K562 (cell line): Measurements from ENCODE around the gene LIFR. TPM values are rescaled to one million over a fixed set of nuclear protein-coding genes. Genes with fewer than 3 reads are reported as not detected.

Experiments used
- ATAC-seq: fragments of 200-7000 bp; cut with Tn5 transposase; 3 replicates; pipeline ENCODE4 v1.9.1; 2020; ENCODE audit warnings: moderate library complexity
- BruUV-seq: library from RNA; stranded (reverse); fragments of 400-500 nt; replicated peaks from 2 replicates; lab custom pipeline; 2021; lab: Mats Ljungman, UMichigan
- CTCF ChIA-PET: fragments of 300-600 bp; formaldehyde crosslinking; extraction: SDS; loops from one replicate; lab custom pipeline; 2021; ENCODE audit warnings: low intra/inter-chr PET ratio; lab: Yijun Ruan, JAX
- POLR2A ChIA-PET: fragments of 300-600, 350-650 bp; sonication (Branson Sonifier 250); formaldehyde crosslinking; extraction: SDS; loops from one replicate; lab custom pipeline; 2021; ENCODE audit warnings: antibody characterized with exemption, inconsistent platforms; lab: Yijun Ruan, JAX
- DNase-seq, 4 experiments: peaks; one replicate each; pipeline versions ENCODE4 v3.0.0 to v3.0.0-alpha.2; 2011 to 2018; ENCODE audit warnings: low spot score in 3 of 4, mixed read lengths in 3 of 4; ENCODE audit errors: extremely low read depth in 1 of 4
- FAIRE-seq: peaks from 2 replicates; lab custom pipeline; 2011; peaks lifted over from hg19 to GRCh38; lab: Jason Lieb, UNC
- H2AFZ ChIP-seq: 2 replicates; pipeline ENCODE4 v1.6.0; 2011; ENCODE audit warnings: low read depth, low read length, control low read depth, inconsistent platforms
- H3K27ac ChIP-seq: fragments of 200-600 bp; 3 replicates; pipeline ENCODE4 v1.8.0; 2011; ENCODE audit warnings: low read depth, mild to moderate bottlenecking, control low read depth, inconsistent platforms, low read length, moderate library complexity, mixed read lengths; ENCODE audit errors: extremely low read depth
- H3K27me3 ChIP-seq, 2 experiments: fragments of 300-600 bp in 1 of 2; 2 replicates in 1 of 2; 3 replicates in 1 of 2; pipeline versions ENCODE4 v1.6.0 to v1.8.0; 2011; ENCODE audit warnings: inconsistent platforms in 2 of 2, low read length in 2 of 2, mild to moderate bottlenecking in 1 of 2, mixed read lengths in 1 of 2, moderate library complexity in 1 of 2; ENCODE audit not compliant: control insufficient read depth in 2 of 2, insufficient read depth in 2 of 2
- H3K36me3 ChIP-seq: fragments of 300-600 bp; 3 replicates; pipeline ENCODE4 v1.8.0; 2011; ENCODE audit warnings: mild to moderate bottlenecking, low read length, inconsistent platforms; ENCODE audit not compliant: control insufficient read depth, insufficient read depth
- H3K4me1 ChIP-seq, 2 experiments: fragments of 200-600 bp in 1 of 2; replicated peaks in 1 of 2; 2 replicates in 1 of 2; 3 replicates in 1 of 2; pipeline versions ENCODE4 v1.5.1 to v1.8.0; 2011; ENCODE audit warnings: inconsistent platforms in 2 of 2, low read length in 2 of 2, mild to moderate bottlenecking in 1 of 2, mixed read lengths in 1 of 2, moderate library complexity in 1 of 2; ENCODE audit not compliant: control insufficient read depth in 2 of 2, insufficient read depth in 2 of 2
- H3K4me2 ChIP-seq: 2 replicates; pipeline ENCODE4 v1.6.1; 2011; ENCODE audit warnings: low read length, control low read depth, inconsistent platforms, mixed read lengths; ENCODE audit not compliant: insufficient read depth
- H3K4me3 ChIP-seq: fragments of 200-600 bp; sonication (generic), shearing (Covaris generic); 2 replicates; pipeline ENCODE4 v1.5.1; 2016; ENCODE audit warnings: control low read depth, inconsistent platforms
- H3K79me2 ChIP-seq: fragments of 200-600 bp; 3 replicates; pipeline ENCODE4 v1.8.0; 2011; ENCODE audit warnings: low read length, inconsistent platforms; ENCODE audit not compliant: control insufficient read depth, insufficient read depth
- H3K9ac ChIP-seq, 2 experiments: 2 replicates each; pipeline versions ENCODE4 v1.6.0 to v1.6.1; 2011; ENCODE audit warnings: low read depth in 2 of 2, low read length in 2 of 2, control low read depth in 1 of 2, inconsistent platforms in 1 of 2, mild to moderate bottlenecking in 1 of 2, mixed read lengths in 1 of 2; ENCODE audit not compliant: insufficient read depth in 1 of 2
- H3K9me1 ChIP-seq: one replicate; pipeline ENCODE4 v1.6.0; 2011; ENCODE audit warnings: inconsistent platforms, mild to moderate bottlenecking, low read length, moderate library complexity; ENCODE audit not compliant: control insufficient read depth, insufficient read depth
- H3K9me3 ChIP-seq: replicated peaks from 2 replicates; pipeline ENCODE4 v1.5.1; 2011; ENCODE audit warnings: low read depth, low read length, inconsistent platforms; ENCODE audit not compliant: control insufficient read depth, insufficient read depth
- H4K20me1 ChIP-seq: replicated peaks from 2 replicates; pipeline ENCODE4 v1.6.1; 2011; ENCODE audit warnings: low read length, inconsistent platforms, mixed read lengths; ENCODE audit not compliant: control insufficient read depth, insufficient read depth
- FOSL1 ChIP-seq: fragments of 200-800 bp; sonication (Bioruptor generic); conservative IDR thresholded peaks from 2 replicates; pipeline ENCODE4 v1.6.1; 2016; ENCODE audit warnings: missing genetic modification characterization, missing compliant biosample characterization
- JUN ChIP-seq, 2 experiments: sonication (generic) in 1 of 2; formaldehyde crosslinking in 1 of 2; IDR thresholded peaks; 2 replicates each; pipeline versions ENCODE4 v1.6.1 to v1.8.0; 2012 to 2022; ENCODE audit warnings: borderline replicate concordance in 2 of 2, mild to moderate bottlenecking in 2 of 2, improper control_type of control experiment in 1 of 2, low read depth in 1 of 2, low read length in 1 of 2, missing genetic modification reagents in 1 of 2
- JUND ChIP-seq, 2 experiments: IDR thresholded peaks; 2 replicates in 1 of 2; 3 replicates in 1 of 2; pipeline ENCODE4 v1.6.1; 2011; ENCODE audit warnings: borderline replicate concordance in 2 of 2, low read depth in 2 of 2, low read length in 2 of 2, improper control_type of control experiment in 1 of 2, missing biosample characterization in 1 of 2, missing genetic modification characterization in 1 of 2, missing genetic modification reagents in 1 of 2
- POLR2A ChIP-seq: fragments of 450-650 bp; conservative IDR thresholded peaks from 2 replicates; pipeline ENCODE4 v1.6.1; 2016
- ZNF174 ChIP-seq: fragments of 250-450 bp; sonication (Bioruptor Pico); IDR thresholded peaks from 2 replicates; pipeline ENCODE4 v1.4.0; 2020; ENCODE audit warnings: mild to moderate bottlenecking
- WGBS: fragments of 100-300 bp; shearing (Covaris generic); methylation state at CpG from one replicate; pipeline ENCODE4 v1.1.6; 2016; ENCODE audit warnings: low coverage, mixed read lengths; ENCODE audit not compliant: insufficient coverage; ENCODE audit errors: missing lambda C conversion rate; 5-methylcytosine and 5-hydroxymethylcytosine counted together
- in situ Hi-C: fragments of 300-500 bp; cut with MboI; formaldehyde crosslinking; loops from 4 replicates; pipeline ENCODE4 v1.15.0; 2018; ENCODE audit warnings: inconsistent platforms, mixed read lengths
- intact Hi-C: fragments of 100-400 bp; cut with micrococcal nuclease; formaldehyde crosslinking; loops from 2 replicates; pipeline ENCODE4 v1.14.2; 2022
- polyA plus RNA-seq, 8 experiments: library from polyadenylated mRNA; depleted of rRNA in 4 of 8; stranded (reverse) in 5 of 8; unstranded in 3 of 8; fragments of >200 nt; fragmentation: Nextera tagmentation in 2 of 8; fragmentation: Illumina TruSeq in 1 of 8; extraction: Ambion mirVana in 2 of 8; extraction: Trizol in 1 of 8; gene quantifications; 2 replicates each; pipeline versions ENCODE4 v1.2.1 to v1.2.3, GENCODE V29; 2011 to 2014; ENCODE audit warnings: inconsistent platforms in 1 of 8, missing spikeins in 1 of 8
- total RNA-seq, 7 experiments: library from RNA; depleted of rRNA in 6 of 7; stranded (reverse); fragments of >200 nt in 6 of 7; fragmentation: Illumina TruSeq in 2 of 7; extraction: Trizol in 2 of 7; gene quantifications; 2 replicates each; pipeline versions ENCODE4 v1.2.1 to v1.2.3, GENCODE V29; 2011 to 2021; ENCODE audit warnings: low replicate concordance in 1 of 7

LIFR gene
- total and polyA plus RNA-seq, 9 of the 15 experiments (the other 6 are each of a cell fraction or from before 2014, with no cell fraction given) = 0.43 to 5.7 (median 3.3) TPM

GRCh38 chr5:38598994-38599617 lies 42.7 kb upstream of the LIFR start:
- 3% methylated on average over 2 of the region's 2 CpGs for WGBS
- Histone ChIP-seq H4K20me1 (no peaks in the 10 kb centered on the region), H3K79me2 (no peaks in the 10 kb centered on the region), H3K4me3 (no peak overlapping the region), H3K27ac (no peak overlapping the region), H3K4me1 (peaks cover 0 to 5% of the 10 kb centered on the region in 2 experiments; a peak in 1 of 5 replicates), H3K36me3 (no peaks in the 10 kb centered on the region), H3K9ac (no peak overlapping the region), H3K4me2 (no peak overlapping the region), H3K27me3 (peaks cover 0 to 3% of the 10 kb centered on the region in 2 experiments; a peak in 2 of 5 replicates), H2AFZ (no peak overlapping the region), H3K9me3 (no peaks in the 10 kb centered on the region), H3K9me1 (no peaks in the 10 kb centered on the region)
- BruUV-seq = no TSS peak
- ATAC-seq (no peak), DNase-seq (no peak), FAIRE-seq (no peak)
- CTCF ChIA-PET = no interaction called here
- in situ Hi-C loops (no loop called here), intact Hi-C loops (no loop called here)
- POLR2A ChIA-PET = interaction anchor here (0.9 kb wide), 2 partner anchors 9 to 21 kb away, joined by 3 read pairs; no protein-coding TSS in a partner anchor
- peak; percentile 77 for TF ChIP-seq FOSL1 (tag)
- TF ChIP-seq ZNF174 (CRISPR knock-in tag) = no peak
- 0 out of 2 replicates have a peak, but pooled peaks have one; percentile 19 for TF ChIP-seq JUN (IDR thresholded peaks at IDR 0.05; ENCODE audit: borderline replicate concordance, low read depth, low read length)
- TF ChIP-seq JUN (CRISPR knock-in tag; IDR thresholded peaks at IDR 0.05; ENCODE audit: borderline replicate concordance) = no peak
- no peak for TF ChIP-seq POLR2A
- TF ChIP-seq JUND (IDR thresholded peaks at IDR 0.05; ENCODE audit: borderline replicate concordance, low read depth, low read length) = peak; percentile 33; the same call in 1 of the 2 replicates
- peak; percentile 55; the same call in 1 of the 3 replicates for TF ChIP-seq JUND (tag; IDR thresholded peaks at IDR 0.05; ENCODE audit: borderline replicate concordance, low read depth, low read length)
- TF ChIP-seq, all 486 proteins: peak for 3
